Psoas muscle (tissue), 8 donors: ENCODE measurements around the gene COL15A1. TPM values are rescaled to one million over a fixed set of nuclear protein-coding genes. Genes with fewer than 3 reads are reported as not detected.

Source experiments
- ATAC-seq, 4 donors: fragments of 200-7000 bp; cut with Tn5 transposase; one replicate each; pipeline ENCODE4 v1.9.1; 2020; ENCODE audit warnings: moderate library complexity in 3 of 4, mild to moderate bottlenecking in 2 of 4
- DNase-seq, 2 donors: peaks; one replicate each; pipeline ENCODE4 v3.0.0-alpha.2; 2020
- H3K27ac ChIP-seq: fragments of 200-600 bp; one replicate; pipeline ENCODE4 v1.8.0; 2022
- H3K27me3 ChIP-seq, 3 donors: fragments of 200-600 bp in 1 of 3; one replicate each; pipeline versions ENCODE4 v1.6.1 to v1.8.0; 2013 to 2022; ENCODE audit warnings: low read length in 2 of 3, mild to moderate bottlenecking in 2 of 3, moderate library complexity in 1 of 3; ENCODE audit not compliant: insufficient read depth in 3 of 3
- H3K36me3 ChIP-seq, 2 donors: fragments of 200-600 bp in 1 of 2; one replicate each; pipeline versions ENCODE4 v1.6.1 to v1.8.0; 2013 to 2022; ENCODE audit warnings: low read depth in 1 of 2, mild to moderate bottlenecking in 1 of 2, moderate library complexity in 1 of 2; ENCODE audit not compliant: insufficient read depth in 1 of 2
- H3K4me1 ChIP-seq: fragments of 200-600 bp; one replicate; pipeline ENCODE4 v1.8.0; 2022
- H3K4me3 ChIP-seq: fragments of 200-600 bp; one replicate; pipeline ENCODE4 v1.8.0; 2022; ENCODE audit warnings: mild to moderate bottlenecking
- H3K9me3 ChIP-seq: fragments of 200-600 bp; one replicate; pipeline ENCODE4 v1.8.0; 2022
- CTCF ChIP-seq: fragments of 200-600 bp; IDR thresholded peaks from one replicate; pipeline ENCODE4 v1.8.0; 2022; ENCODE audit warnings: antibody characterized with exemption
- WGBS, 3 donors: extraction: QIAGEN DNeasy Blood & Tissue Kit; methylation state at CpG; one replicate each; pipeline versions ENCODE4 v1.1.6 to v1.1.7; 2013; 5-methylcytosine and 5-hydroxymethylcytosine counted together
- intact Hi-C, 2 donors: fragments of 100-400 bp; cut with DNase I; formaldehyde crosslinking; loops; one replicate each; pipeline versions ENCODE4 v1.11.0 to v1.14.2; 2022
- polyA plus RNA-seq, 3 donors: library from polyadenylated mRNA; stranded (reverse); fragments of 200-250 nt; gene quantifications; one replicate each; pipeline ENCODE4 v1.2.3, GENCODE V29; 2013
- total RNA-seq, 4 donors: library from RNA; stranded (reverse); fragmentation: NEBNext Ultra II Directional in 2 of 4; extraction: Animal tissue kit (Norgen Biotek cat#: 25700) in 2 of 4; gene quantifications; one replicate each; pipeline versions ENCODE4 v1.2.1 to v1.2.4, GENCODE V29; 2021 to 2023
- donor health status: healthy with polysubstance abuse.
- donor health status: DM: no; HTN: no; CAD: no; lungs with moderate emphysema.
- donor health status: Bipolar disorder and iron deficiency.
- donor health status: healthy.
- donor health status: DM: yes; HTN: yes; CAD: no.
- donor health status: DM: no; HTN: no; CAD: no.
- donor health status: DM: no; HTN: no; CAD: no.
- donor health status: DM: yes; HTN: yes; CAD: no.

Gene COL15A1
- total and polyA plus RNA-seq, 7 donors = 2.9 to 34.7 (median 7.5) TPM

GRCh38 chr9:98997604-98998003, 53.9 kb downstream of the COL15A1 start:
- intact Hi-C loops = loop anchor here (2.0 kb wide), 3 partner anchors 23 to 149 kb away; no protein-coding TSS in a partner anchor
- no peak for DNase-seq

GRCh38 chr9:98998441-98999151, 54.9 kb downstream of the COL15A1 start:
- peak; percentile 78 to 90 (median 88) for ATAC-seq
- peak overlapping the region; percentile 65 for H3K27ac ChIP-seq
- peak; percentile 87 for TF ChIP-seq CTCF
- H3K4me1 ChIP-seq = peaks cover 11% of the 10 kb centered on the region
- H3K9me3 ChIP-seq = no peaks in the 10 kb centered on the region
- 11% methylated on average over 18 to 19 of the region's 19 CpGs for WGBS, 3 donors
- intact Hi-C loops = loop anchor here (2.0 kb wide), 3 partner anchors 24 to 150 kb away; no protein-coding TSS in a partner anchor
- peak; percentile 85 to 88 for DNase-seq
- no peaks in the 10 kb centered on the region for H3K36me3 ChIP-seq
- H3K27me3 ChIP-seq = peaks cover 0 to 6% (median 0%) of the 10 kb centered on the region in 3 donors
- H3K4me3 ChIP-seq = no peak overlapping the region

More at GRCh38 chr9:98997604-98998003, 53.9 kb downstream of the COL15A1 start:
- WGBS, 3 donors = 35 to 46% (median 41%) methylated on average over 4 of the region's 4 CpGs
- no peaks in the 10 kb centered on the region for H3K36me3 ChIP-seq
- no peak for ATAC-seq
- no peak overlapping the region for H3K27ac ChIP-seq
- H3K4me1 ChIP-seq = peaks cover 11% of the 10 kb centered on the region
- no peaks in the 10 kb centered on the region for H3K9me3 ChIP-seq
- no peak overlapping the region for H3K4me3 ChIP-seq
- no peak for TF ChIP-seq CTCF
- H3K27me3 ChIP-seq = peaks cover 0 to 6% (median 0%) of the 10 kb centered on the region in 3 donors

- intact Hi-C loops = loop anchor here (2.0 kb wide), 3 partner anchors 24 to 150 kb away; no protein-coding TSS in a partner anchor
- ATAC-seq (peak in 2 of 4 donors; percentile 3 to 13), DNase-seq (no peak)
- Histone ChIP-seq H3K9me3 (no peaks in the 10 kb centered on the region), H3K4me3 (no peak overlapping the region), H3K4me1 (peaks cover 11% of the 10 kb centered on the region), H3K27ac (peak overlapping the region; percentile 65), H3K27me3 (peaks cover 0 to 6% (median 0%) of the 10 kb centered on the region in 3 donors), H3K36me3 (no peaks in the 10 kb centered on the region)
- 14 to 19% (median 16%) methylated on average over 6 of the region's 6 CpGs for WGBS, 3 donors
- no peak for TF ChIP-seq CTCF
Measured at GRCh38 chr9:98999152-98999525, 55.4 kb downstream of the COL15A1 start.

GRCh38 chr9:99000476-99001395, 57.0 kb downstream of the COL15A1 start:
- Histone ChIP-seq H3K36me3 (no peaks in the 10 kb centered on the region), H3K4me3 (no peak overlapping the region), H3K27ac (no peak overlapping the region), H3K4me1 (peaks cover 11% of the 10 kb centered on the region), H3K9me3 (no peaks in the 10 kb centered on the region), H3K27me3 (peaks cover 0 to 6% (median 0%) of the 10 kb centered on the region in 3 donors)
- peak; percentile 42 to 67 (median 50) for ATAC-seq
- peak in 1 of 2 donors; percentile 73 for DNase-seq
- intact Hi-C loops = loop anchor here (2.0 to 5.0 kb wide), 2 partner anchors 137 to 152 kb away; no protein-coding TSS in a partner anchor
- peak; percentile 67 for TF ChIP-seq CTCF
- WGBS, 3 donors = 78 to 88% (median 84%) methylated on average over 5 of the region's 5 CpGs
